ENCODE measurements around the gene ANKRD11.
"Not testable (repeated sequence)": the region's sequence is repeated elsewhere in the genome, so short reads cannot be mapped to it uniquely, and the experiment has no call there.

ANKRD11 gene

GRCh38 chr16:89478576-89479221 is 11.7 kb downstream of the ANKRD11 start:
- DNase-seq, result no peak

GRCh38 chr16:89476811-89477261 is 13.5 kb downstream of the ANKRD11 start:
- no peak for DNase-seq

GRCh38 chr16:89476379-89476778 is 14.0 kb downstream of the ANKRD11 start:
- DNase-seq, result no peak

- DNase-seq, result no peak
Measured at GRCh38 chr16:89475144-89475543, 15.2 kb downstream of the ANKRD11 start.

- DNase-seq, result no peak
Measured at GRCh38 chr16:89473791-89474414, 16.5 kb downstream of the ANKRD11 start.

- DNase-seq, result no peak
Measured at GRCh38 chr16:89473136-89473712, 17.1 kb downstream of the ANKRD11 start.

- DNase-seq, result no peak
Measured at GRCh38 chr16:89472711-89473075, 17.7 kb downstream of the ANKRD11 start.

GRCh38 chr16:89467382-89467781 is 23.0 kb downstream of the ANKRD11 start:
- DNase-seq, result no peak

GRCh38 chr16:89466920-89467319 is 23.4 kb downstream of the ANKRD11 start:
- no peak for DNase-seq

- not testable (repeated sequence) for DNase-seq
Measured at GRCh38 chr16:89463312-89463711, 27.0 kb downstream of the ANKRD11 start.

GRCh38 chr16:89462639-89463038 is 27.7 kb downstream of the ANKRD11 start:
- not testable (repeated sequence) for DNase-seq

GRCh38 chr16:89461890-89462289 is 28.5 kb downstream of the ANKRD11 start:
- not testable (repeated sequence) for DNase-seq

- DNase-seq, result no peak
Measured at GRCh38 chr16:89460556-89460955, 29.8 kb downstream of the ANKRD11 start.

GRCh38 chr16:89458967-89459366 is 31.4 kb downstream of the ANKRD11 start:
- no peak for DNase-seq

- DNase-seq, result no peak
Measured at GRCh38 chr16:89458551-89458950, 31.8 kb downstream of the ANKRD11 start.

GRCh38 chr16:89456419-89456959 is 33.9 kb downstream of the ANKRD11 start:
- DNase-seq, result no peak

GRCh38 chr16:89455692-89456091 is 34.7 kb downstream of the ANKRD11 start:
- DNase-seq, result no peak

- no peak for DNase-seq
Measured at GRCh38 chr16:89455178-89455577, 35.2 kb downstream of the ANKRD11 start.

GRCh38 chr16:89454378-89455125 is 35.8 kb downstream of the ANKRD11 start:
- DNase-seq, result not testable (repeated sequence)

GRCh38 chr16:89453501-89454321 is 36.6 kb downstream of the ANKRD11 start:
- DNase-seq, result no peak

GRCh38 chr16:89452925-89453324 is 37.4 kb downstream of the ANKRD11 start:
- DNase-seq, result no peak

GRCh38 chr16:89452241-89452640 is 38.1 kb downstream of the ANKRD11 start:
- no peak for DNase-seq

All from activated CD4-positive, alpha-beta T cell treated with anti-CD3 and anti-CD28 coated beads, Interleukin-2, amount 50 U/mL, for 48 hours (primary cell).